Lower lobe of right lung (tissue), 2 donors: ENCODE results near the gene KCNQ5. TPM values are rescaled to one million over a fixed set of nuclear protein-coding genes. Genes with fewer than 3 reads are reported as not detected.

ENCODE experiments used
- ATAC-seq, 2 donors: fragments of 200-7000 bp; cut with Tn5 transposase; one replicate each; pipeline ENCODE4 v1.9.1; 2020 to 2022; ENCODE audit warnings: mild to moderate bottlenecking in 2 of 2, moderate library complexity in 2 of 2
- DNase-seq: peaks from one replicate; pipeline ENCODE4 v3.0.0-alpha.2; 2020
- H3K27ac ChIP-seq: fragments of 200-600 bp; one replicate; pipeline ENCODE4 v1.8.0; 2022
- H3K27me3 ChIP-seq: fragments of 200-600 bp; one replicate; pipeline ENCODE4 v1.8.0; 2022; ENCODE audit warnings: low read depth
- H3K36me3 ChIP-seq: fragments of 200-600 bp; one replicate; pipeline ENCODE4 v1.8.0; 2022; ENCODE audit warnings: mild to moderate bottlenecking
- H3K4me1 ChIP-seq: fragments of 200-600 bp; one replicate; pipeline ENCODE4 v1.8.0; 2022
- H3K4me3 ChIP-seq: fragments of 200-600 bp; one replicate; pipeline ENCODE4 v1.8.0; 2022; ENCODE audit warnings: mild to moderate bottlenecking
- H3K9me3 ChIP-seq: fragments of 200-600 bp; one replicate; pipeline ENCODE4 v1.8.0; 2022
- CTCF ChIP-seq: fragments of 200-600 bp; IDR thresholded peaks from one replicate; pipeline ENCODE4 v1.8.0; 2022; ENCODE audit warnings: antibody characterized with exemption, mild to moderate bottlenecking
- intact Hi-C: fragments of 100-400 bp; cut with DNase I; formaldehyde crosslinking; loops from one replicate; pipeline ENCODE4 v1.11.0; 2022
- total RNA-seq: library from RNA; stranded (reverse); fragmentation: NEBNext Ultra II Directional; extraction: Animal tissue kit (Norgen Biotek cat#: 25700); gene quantifications from one replicate; pipeline ENCODE4 v1.2.1, GENCODE V29; 2021
- donor health status: DM: no; HTN: yes; CAD: no; lungs with severe emphysema.

The KCNQ5 gene
- total RNA-seq, 1 donor from 2014 or later = 0.35 TPM

- H3K27ac ChIP-seq = no peak overlapping the region
- ATAC-seq = no peak
- H3K27me3 ChIP-seq = no peaks in the 10 kb centered on the region
- H3K4me1 ChIP-seq = no peaks in the 10 kb centered on the region
- H3K9me3 ChIP-seq = no peaks in the 10 kb centered on the region
- TF ChIP-seq CTCF = no peak
- H3K36me3 ChIP-seq = no peaks in the 10 kb centered on the region
- intact Hi-C loops = no loop called here
- DNase-seq = no peak
- H3K4me3 ChIP-seq = no peak overlapping the region
These were observed 147.7 kb downstream of the KCNQ5 start for GRCh38 chr6:72769459-72770125.

- Histone ChIP-seq H3K27ac (no peak overlapping the region), H3K4me1 (no peaks in the 10 kb centered on the region), H3K9me3 (no peaks in the 10 kb centered on the region), H3K36me3 (no peaks in the 10 kb centered on the region), H3K4me3 (no peak overlapping the region), H3K27me3 (no peaks in the 10 kb centered on the region)
- intact Hi-C loops = no loop called here
- TF ChIP-seq CTCF = no peak
- DNase-seq (no peak), ATAC-seq (no peak)
These were observed 149.1 kb downstream of the KCNQ5 start for GRCh38 chr6:72770959-72771358.

- intact Hi-C loops = no loop called here
- H3K27ac ChIP-seq = no peak overlapping the region
- ATAC-seq = no peak
These were observed 154.6 kb downstream of the KCNQ5 start for GRCh38 chr6:72776456-72776855.

GRCh38 chr6:72781624-72782023 is 159.8 kb downstream of the KCNQ5 start:
- H3K27ac ChIP-seq = no peak overlapping the region
- intact Hi-C loops = no loop called here
- no peaks in the 10 kb centered on the region for H3K27me3 ChIP-seq
- no peaks in the 10 kb centered on the region for H3K4me1 ChIP-seq
- no peak for TF ChIP-seq CTCF
- H3K36me3 ChIP-seq = no peaks in the 10 kb centered on the region
- no peak for DNase-seq
- ATAC-seq = no peak
- no peak overlapping the region for H3K4me3 ChIP-seq
- H3K9me3 ChIP-seq = no peaks in the 10 kb centered on the region

More at GRCh38 chr6:72776456-72776855, 154.6 kb downstream of the KCNQ5 start:
- no peak for DNase-seq
- Histone ChIP-seq H3K4me1 (no peaks in the 10 kb centered on the region), H3K27me3 (no peaks in the 10 kb centered on the region), H3K4me3 (no peak overlapping the region), H3K9me3 (no peaks in the 10 kb centered on the region), H3K36me3 (no peaks in the 10 kb centered on the region)
- TF ChIP-seq CTCF = no peak

- Histone ChIP-seq H3K36me3 (no peaks in the 10 kb centered on the region), H3K27me3 (no peaks in the 10 kb centered on the region), H3K9me3 (no peaks in the 10 kb centered on the region), H3K4me1 (peaks cover 5% of the 10 kb centered on the region), H3K4me3 (no peak overlapping the region), H3K27ac (no peak overlapping the region)
- intact Hi-C loops = no loop called here
- DNase-seq = no peak
- peak; percentile 53 to 57 for ATAC-seq
- no peak for TF ChIP-seq CTCF
These were observed 161.2 kb downstream of the KCNQ5 start for GRCh38 chr6:72783035-72783434.
